Fibroblast of upper back skin (primary cell): ENCODE results near the gene KRTAP1-1.
"Not testable (repeated sequence)": the region's sequence is repeated elsewhere in the genome, so short reads cannot be mapped to it uniquely, and the experiment has no call there.

Experiments used
- DNase-seq: peaks from one replicate; pipeline ENCODE4 v3.0.0-alpha.2; 2013

Gene KRTAP1-1

GRCh38 chr17:41040783-41041571 lies at the start of gene KRTAP1-1:
Gene KRTAP1-1, minus strand, starts transcription at chr17:41041450. Its CDS starts 53 bp downstream, at chr17:41041397.
- DNase-seq: not testable (repeated sequence)

- DNase-seq: not testable (repeated sequence)
Measured at GRCh38 chr17:41088760-41089352, 47.6 kb upstream of the KRTAP1-1 start.

- not testable (repeated sequence) for DNase-seq
Measured at GRCh38 chr17:41084100-41084856, 43.0 kb upstream of the KRTAP1-1 start, which contains the start of gene KRTAP4-7. Gene KRTAP4-7, plus strand, starts transcription at chr17:41084150. Its CDS starts 57 bp downstream, at chr17:41084207.

DNA sequence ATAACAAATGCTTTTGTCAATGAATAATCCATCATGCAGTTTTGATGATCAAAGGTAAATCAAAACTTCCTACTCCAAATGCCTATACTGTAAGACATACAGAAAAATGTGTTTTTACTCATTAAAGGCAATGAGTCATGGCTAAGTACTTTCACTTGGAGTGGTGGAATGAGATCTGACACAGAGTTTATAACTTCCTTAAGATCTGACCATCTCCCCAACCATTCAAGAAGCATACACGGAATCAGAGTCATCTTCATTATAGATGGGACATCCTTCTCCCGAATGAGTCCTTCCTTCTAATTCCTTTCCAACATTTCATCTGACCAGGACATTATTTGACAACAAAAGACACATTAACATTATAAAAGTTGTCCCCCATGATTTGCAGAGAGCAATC lies 42.2 kb upstream of the KRTAP1-1 start:
- DNase-seq: peak; percentile 74

GRCh38 chr17:41082626-41083025 lies 41.4 kb upstream of the KRTAP1-1 start:
- no peak for DNase-seq

GRCh38 chr17:41076788-41077187 lies 35.5 kb upstream of the KRTAP1-1 start:
- DNase-seq: no peak

- DNase-seq: no peak
Measured at GRCh38 chr17:41073676-41074075, 32.4 kb upstream of the KRTAP1-1 start.

- no peak for DNase-seq
Measured at GRCh38 chr17:41071606-41072360, 30.5 kb upstream of the KRTAP1-1 start.

DNA sequence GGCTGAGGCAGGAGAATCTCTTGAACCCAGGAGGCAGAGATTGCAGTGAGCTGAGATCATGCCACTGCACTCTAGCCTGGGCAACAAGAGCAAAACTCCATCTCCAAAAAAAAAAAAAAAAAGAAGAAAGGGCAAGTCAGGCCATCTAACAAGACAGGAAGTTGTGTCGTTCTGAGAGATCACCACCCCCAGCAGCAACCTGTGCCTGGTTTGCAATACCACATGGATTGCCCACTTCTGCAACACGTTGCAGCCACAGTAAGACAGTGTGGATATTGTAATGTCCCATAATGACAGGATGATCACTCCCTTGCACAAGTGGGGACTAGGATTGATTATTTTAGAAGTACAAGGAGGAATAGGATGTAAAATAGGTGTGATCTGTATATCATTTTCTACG lies 27.8 kb upstream of the KRTAP1-1 start:
- no peak for DNase-seq

- DNase-seq: peak; percentile 81
Measured at GRCh38 chr17:41067281-41067680, 26.0 kb upstream of the KRTAP1-1 start.

- peak; percentile 92 for DNase-seq
Measured at GRCh38 chr17:41065829-41066624, 24.8 kb upstream of the KRTAP1-1 start, which contains the start of gene KRTAP2-4. Gene KRTAP2-4, minus strand, starts transcription at chr17:41065879. Its CDS starts 34 bp downstream, at chr17:41065845.

- not testable (repeated sequence) for DNase-seq
Measured at GRCh38 chr17:41065016-41065689, 23.9 kb upstream of the KRTAP1-1 start.

- no peak for DNase-seq
Measured at GRCh38 chr17:41064301-41064700, 23.1 kb upstream of the KRTAP1-1 start.

DNA sequence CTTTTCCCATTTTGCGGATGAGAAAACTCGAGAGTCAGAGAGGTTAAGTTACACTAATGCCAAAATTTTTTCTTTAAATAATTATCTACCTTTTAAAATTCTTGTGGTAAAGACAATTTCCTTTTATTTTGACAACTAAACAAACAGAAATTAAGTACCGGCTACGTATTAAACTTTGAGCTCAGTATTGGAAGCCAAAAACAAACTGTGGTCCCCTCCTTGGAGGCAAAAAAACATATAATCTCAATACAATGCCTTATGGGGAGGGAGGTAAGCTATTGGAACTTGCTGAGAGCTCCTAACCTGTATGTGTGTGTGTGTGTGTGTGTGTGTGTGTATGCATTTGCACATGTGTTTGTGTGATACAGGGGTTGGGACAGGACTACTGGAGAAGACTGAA lies 22.2 kb upstream of the KRTAP1-1 start:
- DNase-seq: no peak

DNA sequence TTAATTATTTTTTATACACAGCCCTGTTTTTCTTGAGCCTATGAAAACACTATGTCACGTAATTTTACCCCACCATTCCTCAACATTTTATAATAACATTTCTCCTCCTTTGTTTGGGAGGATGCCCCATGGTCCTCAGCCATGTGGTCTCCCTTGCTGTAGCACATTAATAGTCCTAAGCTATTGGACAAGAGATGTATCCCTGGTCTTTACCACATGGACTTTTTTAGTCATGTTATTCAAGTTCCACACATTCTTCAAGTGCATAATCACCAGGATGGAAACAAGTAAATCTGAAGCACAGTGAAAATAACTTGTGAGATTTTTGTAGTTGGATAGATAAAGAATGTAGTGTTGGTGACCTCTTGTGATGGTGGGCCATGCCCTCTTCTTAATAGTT lies 20.7 kb upstream of the KRTAP1-1 start:
- peak; percentile 98 for DNase-seq

DNA sequence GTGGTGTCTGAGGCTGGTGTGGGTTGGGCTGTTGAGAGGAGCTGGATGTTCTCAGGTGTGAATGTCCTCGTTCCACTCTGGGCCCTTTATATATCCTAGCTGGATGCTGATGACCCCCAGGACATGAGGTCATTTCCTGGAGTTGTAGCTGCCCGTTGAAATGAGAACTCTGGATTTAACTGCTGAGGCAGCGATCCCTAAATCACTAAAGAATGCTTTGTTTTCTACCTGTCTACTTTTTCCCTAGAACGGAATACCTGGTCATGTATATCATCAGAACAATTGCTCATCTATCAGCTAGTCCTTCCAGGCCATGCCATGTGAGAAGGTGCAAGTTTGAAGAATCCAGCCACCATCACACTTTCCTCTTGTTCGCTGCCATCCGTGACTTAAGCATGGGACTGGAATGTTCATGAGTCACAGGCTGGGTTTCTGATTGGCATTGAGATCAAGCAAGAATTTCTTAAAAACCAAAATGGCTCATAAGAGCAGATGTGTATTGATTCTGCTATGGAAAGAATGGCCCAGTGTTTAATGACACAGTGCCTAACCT lies 18.9 kb upstream of the KRTAP1-1 start, which contains the start of gene KRTAP2-3:
TSS of gene KRTAP2-3 (minus strand) at position 63 of the 553 bp plus-strand sequence. CDS start 64 bp downstream, outside the sequence.
- DNase-seq: peak; percentile 97

DNA sequence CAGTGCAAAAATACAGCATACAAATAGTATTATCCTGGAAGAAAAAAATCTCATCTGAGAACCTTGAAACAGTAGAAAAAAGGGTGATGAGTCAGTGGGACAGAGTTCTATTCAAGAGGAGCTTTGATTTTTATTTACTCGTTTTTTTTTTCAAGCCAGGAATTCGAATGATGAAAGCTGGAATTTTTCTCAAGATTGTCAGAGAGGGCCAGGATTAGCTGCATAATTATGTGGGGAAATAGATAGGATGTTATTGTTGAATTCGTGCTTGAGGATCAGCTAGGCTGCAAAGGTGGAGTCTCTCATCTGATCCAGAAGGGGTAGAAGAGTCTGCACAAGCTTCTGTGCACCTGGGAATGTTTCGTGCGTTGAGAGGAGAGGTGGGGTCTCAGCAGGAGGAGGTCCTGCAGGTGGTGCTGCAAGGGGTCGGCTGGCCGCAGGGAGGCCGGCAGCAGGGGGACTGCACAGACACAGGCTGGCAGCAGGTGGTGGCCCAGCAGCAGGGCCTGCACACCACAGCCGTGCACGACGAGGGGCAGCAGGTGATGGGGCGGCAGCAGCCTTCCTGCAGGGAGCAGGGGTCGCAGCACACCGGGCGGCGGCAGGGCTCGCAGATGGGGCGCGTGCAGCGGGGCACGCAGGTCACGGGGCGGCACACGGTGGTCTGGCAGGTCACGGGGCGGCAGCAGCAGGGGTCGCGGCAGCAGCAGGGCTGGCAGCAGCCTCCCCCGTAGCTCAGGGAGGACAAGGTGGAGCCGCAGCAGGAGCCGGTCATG lies 18.2 kb upstream of the KRTAP1-1 start:
- DNase-seq: peak; percentile 93

- no peak for DNase-seq
Measured at GRCh38 chr17:41058741-41059140, 17.5 kb upstream of the KRTAP1-1 start.

DNA sequence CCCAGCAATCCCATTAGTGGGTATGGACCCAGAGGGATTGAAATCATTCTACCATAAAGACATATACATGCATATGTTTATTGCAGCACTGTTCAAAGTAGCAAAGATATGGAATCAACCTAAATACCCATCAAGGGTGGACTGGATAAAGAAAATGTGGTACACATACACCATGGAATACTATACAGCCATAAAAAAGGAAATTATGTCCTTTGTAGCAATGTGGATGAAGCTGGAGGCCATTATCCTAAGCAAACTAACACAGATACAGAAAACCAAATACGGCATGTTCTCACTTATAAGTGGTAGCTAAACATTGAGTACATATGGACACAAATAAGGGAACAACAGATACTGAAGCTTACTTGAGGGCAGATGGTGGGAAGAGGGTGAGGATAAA lies 16.3 kb upstream of the KRTAP1-1 start:
- no peak for DNase-seq

- DNase-seq: not testable (repeated sequence)
Measured at GRCh38 chr17:41055130-41055529, 13.9 kb upstream of the KRTAP1-1 start, which contains the start of gene KRTAP2-2. Gene KRTAP2-2, minus strand, starts transcription at chr17:41055230. Its CDS starts 19 bp downstream, at chr17:41055211.
